ENCODE results near the gene MAPKAP1. TPM values are rescaled to one million over a fixed set of nuclear protein-coding genes. Genes with fewer than 3 reads are reported as not detected.

The MAPKAP1 gene
- total RNA-seq, 1 donor from 2014 or later, result 63.4 TPM

- no peaks in the 10 kb centered on the region for H3K27me3 Mint-ChIP-seq (ENCODE audit: low read depth)
- TF ChIP-seq CTCF (conservative IDR thresholded peaks at IDR 0.05), result no peak
- no peaks in the 10 kb centered on the region for H3K9me3 Mint-ChIP-seq
- no peak overlapping the region for H3K4me3 Mint-ChIP-seq
- H3K4me1 Mint-ChIP-seq, result peaks cover 29% of the 10 kb centered on the region
- H3K36me3 Mint-ChIP-seq (ENCODE audit: low read depth), result no peaks in the 10 kb centered on the region
- DNase-seq (ENCODE audit: low read depth, low spot score), result no peak
- H3K27ac Mint-ChIP-seq (ENCODE audit: unreplicated experiment), result no peak overlapping the region
Observed at GRCh38 chr9:125509476-125509875, 197.5 kb downstream of the MAPKAP1 start.

- Mint-ChIP-seq H3K27ac (ENCODE audit: unreplicated experiment) (no peak overlapping the region), H3K36me3 (ENCODE audit: low read depth) (no peaks in the 10 kb centered on the region), H3K4me1 (peaks cover 30% of the 10 kb centered on the region), H3K9me3 (no peaks in the 10 kb centered on the region), H3K4me3 (no peak overlapping the region), H3K27me3 (ENCODE audit: low read depth) (no peaks in the 10 kb centered on the region)
- DNase-seq (ENCODE audit: low read depth, low spot score), result no peak
- no peak for TF ChIP-seq CTCF (conservative IDR thresholded peaks at IDR 0.05)
Observed at GRCh38 chr9:125508249-125508648, 198.8 kb downstream of the MAPKAP1 start.

- Mint-ChIP-seq H3K27ac (ENCODE audit: unreplicated experiment) (no peak overlapping the region), H3K9me3 (no peaks in the 10 kb centered on the region), H3K4me1 (peaks cover 32% of the 10 kb centered on the region), H3K4me3 (no peak overlapping the region), H3K36me3 (ENCODE audit: low read depth) (no peaks in the 10 kb centered on the region), H3K27me3 (ENCODE audit: low read depth) (no peaks in the 10 kb centered on the region)
- DNase-seq (ENCODE audit: low read depth, low spot score), result no peak
- no peak for TF ChIP-seq CTCF (conservative IDR thresholded peaks at IDR 0.05)
Observed at GRCh38 chr9:125507226-125507625, 199.8 kb downstream of the MAPKAP1 start.

- H3K4me3 Mint-ChIP-seq, result no peak overlapping the region
- no peak for DNase-seq (ENCODE audit: low read depth, low spot score)
- no peak for TF ChIP-seq CTCF (conservative IDR thresholded peaks at IDR 0.05)
- no peak overlapping the region for H3K27ac Mint-ChIP-seq (ENCODE audit: unreplicated experiment)
- no peaks in the 10 kb centered on the region for H3K36me3 Mint-ChIP-seq (ENCODE audit: low read depth)
- no peaks in the 10 kb centered on the region for H3K27me3 Mint-ChIP-seq (ENCODE audit: low read depth)
- peaks cover 20% of the 10 kb centered on the region for H3K4me1 Mint-ChIP-seq
- no peaks in the 10 kb centered on the region for H3K9me3 Mint-ChIP-seq
Observed at GRCh38 chr9:125505988-125506438, 201.0 kb downstream of the MAPKAP1 start.

- no peak for TF ChIP-seq CTCF (conservative IDR thresholded peaks at IDR 0.05)
- Mint-ChIP-seq H3K4me1 (peaks cover 19% of the 10 kb centered on the region), H3K36me3 (ENCODE audit: low read depth) (no peaks in the 10 kb centered on the region), H3K4me3 (no peak overlapping the region), H3K27me3 (ENCODE audit: low read depth) (no peaks in the 10 kb centered on the region), H3K9me3 (no peaks in the 10 kb centered on the region), H3K27ac (ENCODE audit: unreplicated experiment) (no peak overlapping the region)
- DNase-seq (ENCODE audit: low read depth, low spot score), result no peak
Observed at GRCh38 chr9:125504616-125505015, 202.4 kb downstream of the MAPKAP1 start.

GRCh38 chr9:125497906-125498305, 209.1 kb downstream of the MAPKAP1 start:
- no peak for TF ChIP-seq CTCF (conservative IDR thresholded peaks at IDR 0.05)
- no peaks in the 10 kb centered on the region for H3K9me3 Mint-ChIP-seq
- H3K4me3 Mint-ChIP-seq, result no peak overlapping the region
- DNase-seq (ENCODE audit: low read depth, low spot score), result no peak
- H3K4me1 Mint-ChIP-seq, result peaks cover 2% of the 10 kb centered on the region
- no peaks in the 10 kb centered on the region for H3K27me3 Mint-ChIP-seq (ENCODE audit: low read depth)
- no peaks in the 10 kb centered on the region for H3K36me3 Mint-ChIP-seq (ENCODE audit: low read depth)
- H3K27ac Mint-ChIP-seq (ENCODE audit: unreplicated experiment), result no peak overlapping the region

Measured in neural crest cell (in vitro differentiated cells).